Gastroesophageal sphincter (tissue), 3 donors: Measurements from ENCODE around the gene DCXR.

Experiments
- CTCF ChIP-seq, 4 experiments: fragments of 200-600 bp in 2 of 4; fragments of 450-650 bp in 2 of 4; sonication (generic) in 1 of 4; IDR thresholded peaks; one replicate each; pipeline ENCODE4 v1.5.1; 2017 to 2019; ENCODE audit warnings: antibody characterized with exemption in 4 of 4, mild to moderate bottlenecking in 2 of 4, moderate library complexity in 2 of 4
- POLR2A ChIP-seq, 2 donors: fragments of 450-650 bp; IDR thresholded peaks; one replicate each; pipeline ENCODE4 v1.6.1; 2017; ENCODE audit warnings: antibody characterized with exemption in 2 of 2, mild to moderate bottlenecking in 2 of 2, moderate library complexity in 1 of 2

GRCh38 chr17:82051776-82052637 is 14.5 kb upstream of the DCXR start, which contains the start of the genes GPS1 and RFNG:
- TF ChIP-seq POLR2A (IDR thresholded peaks at IDR 0.05): peak; percentile 35 to 36
- TF ChIP-seq CTCF (IDR thresholded peaks at IDR 0.05): no peak
